Measurements from ENCODE around the gene SENP2. TPM values are rescaled to one million over a fixed set of nuclear protein-coding genes. Genes with fewer than 3 reads are reported as not detected.

Gene SENP2
- total and polyA plus RNA-seq, 9 of the 15 experiments (the other 6 are each of a cell fraction or from before 2014, with no cell fraction given) = 11.8 to 67.1 (median 41.1) TPM

DNA sequence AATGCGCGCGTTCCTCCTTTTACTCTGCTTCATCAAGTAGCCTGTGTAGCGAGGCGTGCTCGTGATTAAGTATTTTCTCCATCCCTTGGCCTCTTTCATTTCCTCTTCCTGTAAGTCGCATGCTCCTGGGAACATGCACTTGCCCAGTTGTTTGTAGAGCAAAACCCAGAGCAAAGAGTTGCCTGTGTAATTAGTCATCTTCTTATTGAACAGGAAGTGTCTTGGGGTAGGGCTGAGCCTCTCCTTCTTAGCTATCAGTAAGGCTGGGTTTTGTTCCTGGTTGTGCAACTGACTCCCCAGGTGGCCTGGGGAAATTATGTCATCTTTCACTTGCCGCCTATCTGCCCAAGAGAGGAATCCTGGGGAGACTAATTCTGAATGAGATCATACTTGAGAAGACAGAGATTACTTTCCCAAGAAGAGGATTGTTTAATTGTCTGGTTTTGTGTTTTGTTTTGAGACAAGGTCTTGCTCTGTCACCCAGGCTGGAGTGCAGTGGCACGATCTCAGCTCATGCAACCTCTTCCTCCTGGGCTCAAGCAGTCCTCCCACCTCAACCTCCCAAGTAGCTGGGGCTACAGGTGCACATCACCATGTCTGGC lies 48.6 kb upstream of the SENP2 start (continued):
- TF ChIP-seq, protein P1, sequence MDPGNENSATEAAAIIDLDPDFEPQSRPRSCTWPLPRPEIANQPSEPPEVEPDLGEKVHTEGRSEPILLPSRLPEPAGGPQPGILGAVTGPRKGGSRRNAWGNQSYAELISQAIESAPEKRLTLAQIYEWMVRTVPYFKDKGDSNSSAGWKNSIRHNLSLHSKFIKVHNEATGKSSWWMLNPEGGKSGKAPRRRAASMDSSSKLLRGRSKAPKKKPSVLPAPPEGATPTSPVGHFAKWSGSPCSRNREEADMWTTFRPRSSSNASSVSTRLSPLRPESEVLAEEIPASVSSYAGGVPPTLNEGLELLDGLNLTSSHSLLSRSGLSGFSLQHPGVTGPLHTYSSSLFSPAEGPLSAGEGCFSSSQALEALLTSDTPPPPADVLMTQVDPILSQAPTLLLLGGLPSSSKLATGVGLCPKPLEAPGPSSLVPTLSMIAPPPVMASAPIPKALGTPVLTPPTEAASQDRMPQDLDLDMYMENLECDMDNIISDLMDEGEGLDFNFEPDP (CRISPR knock-in tag; IDR thresholded peaks at IDR 0.05) = no peak
- TF ChIP-seq, protein P2, sequence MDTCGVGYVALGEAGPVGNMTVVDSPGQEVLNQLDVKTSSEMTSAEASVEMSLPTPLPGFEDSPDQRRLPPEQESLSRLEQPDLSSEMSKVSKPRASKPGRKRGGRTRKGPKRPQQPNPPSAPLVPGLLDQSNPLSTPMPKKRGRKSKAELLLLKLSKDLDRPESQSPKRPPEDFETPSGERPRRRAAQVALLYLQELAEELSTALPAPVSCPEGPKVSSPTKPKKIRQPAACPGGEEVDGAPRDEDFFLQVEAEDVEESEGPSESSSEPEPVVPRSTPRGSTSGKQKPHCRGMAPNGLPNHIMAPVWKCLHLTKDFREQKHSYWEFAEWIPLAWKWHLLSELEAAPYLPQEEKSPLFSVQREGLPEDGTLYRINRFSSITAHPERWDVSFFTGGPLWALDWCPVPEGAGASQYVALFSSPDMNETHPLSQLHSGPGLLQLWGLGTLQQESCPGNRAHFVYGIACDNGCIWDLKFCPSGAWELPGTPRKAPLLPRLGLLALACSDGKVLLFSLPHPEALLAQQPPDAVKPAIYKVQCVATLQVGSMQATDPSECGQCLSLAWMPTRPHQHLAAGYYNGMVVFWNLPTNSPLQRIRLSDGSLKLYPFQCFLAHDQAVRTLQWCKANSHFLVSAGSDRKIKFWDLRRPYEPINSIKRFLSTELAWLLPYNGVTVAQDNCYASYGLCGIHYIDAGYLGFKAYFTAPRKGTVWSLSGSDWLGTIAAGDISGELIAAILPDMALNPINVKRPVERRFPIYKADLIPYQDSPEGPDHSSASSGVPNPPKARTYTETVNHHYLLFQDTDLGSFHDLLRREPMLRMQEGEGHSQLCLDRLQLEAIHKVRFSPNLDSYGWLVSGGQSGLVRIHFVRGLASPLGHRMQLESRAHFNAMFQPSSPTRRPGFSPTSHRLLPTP (IDR thresholded peaks at IDR 0.05; ENCODE audit: borderline replicate concordance, extremely low read depth, insufficient read length) = no peak
- TF ChIP-seq MTA3 (IDR thresholded peaks at IDR 0.05; ENCODE audit: borderline replicate concordance) = no peak
- TF ChIP-seq, protein P3, sequence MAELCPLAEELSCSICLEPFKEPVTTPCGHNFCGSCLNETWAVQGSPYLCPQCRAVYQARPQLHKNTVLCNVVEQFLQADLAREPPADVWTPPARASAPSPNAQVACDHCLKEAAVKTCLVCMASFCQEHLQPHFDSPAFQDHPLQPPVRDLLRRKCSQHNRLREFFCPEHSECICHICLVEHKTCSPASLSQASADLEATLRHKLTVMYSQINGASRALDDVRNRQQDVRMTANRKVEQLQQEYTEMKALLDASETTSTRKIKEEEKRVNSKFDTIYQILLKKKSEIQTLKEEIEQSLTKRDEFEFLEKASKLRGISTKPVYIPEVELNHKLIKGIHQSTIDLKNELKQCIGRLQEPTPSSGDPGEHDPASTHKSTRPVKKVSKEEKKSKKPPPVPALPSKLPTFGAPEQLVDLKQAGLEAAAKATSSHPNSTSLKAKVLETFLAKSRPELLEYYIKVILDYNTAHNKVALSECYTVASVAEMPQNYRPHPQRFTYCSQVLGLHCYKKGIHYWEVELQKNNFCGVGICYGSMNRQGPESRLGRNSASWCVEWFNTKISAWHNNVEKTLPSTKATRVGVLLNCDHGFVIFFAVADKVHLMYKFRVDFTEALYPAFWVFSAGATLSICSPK (IDR thresholded peaks at IDR 0.05; ENCODE audit: borderline replicate concordance) = no peak
- no peak for TF ChIP-seq ZNF239 (CRISPR knock-in tag; IDR thresholded peaks at IDR 0.05)
- TF ChIP-seq NCOA6 (IDR thresholded peaks at IDR 0.05) = no peak
- TF ChIP-seq ZNF444 (CRISPR knock-in tag; IDR thresholded peaks at IDR 0.05) = no peak
- TF ChIP-seq SP1 (CRISPR knock-in tag; IDR thresholded peaks at IDR 0.05) = no peak
- TF ChIP-seq, protein P4, sequence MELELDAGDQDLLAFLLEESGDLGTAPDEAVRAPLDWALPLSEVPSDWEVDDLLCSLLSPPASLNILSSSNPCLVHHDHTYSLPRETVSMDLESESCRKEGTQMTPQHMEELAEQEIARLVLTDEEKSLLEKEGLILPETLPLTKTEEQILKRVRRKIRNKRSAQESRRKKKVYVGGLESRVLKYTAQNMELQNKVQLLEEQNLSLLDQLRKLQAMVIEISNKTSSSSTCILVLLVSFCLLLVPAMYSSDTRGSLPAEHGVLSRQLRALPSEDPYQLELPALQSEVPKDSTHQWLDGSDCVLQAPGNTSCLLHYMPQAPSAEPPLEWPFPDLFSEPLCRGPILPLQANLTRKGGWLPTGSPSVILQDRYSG (tag; conservative IDR thresholded peaks at IDR 0.05; ENCODE audit: low read depth) = 0 out of 2 replicates have a peak, but pooled peaks have one; percentile 29
- no peak for TF ChIP-seq E2F8 (IDR thresholded peaks at IDR 0.05; ENCODE audit: low read depth, partially characterized antibody)
- TF ChIP-seq, protein P5, sequence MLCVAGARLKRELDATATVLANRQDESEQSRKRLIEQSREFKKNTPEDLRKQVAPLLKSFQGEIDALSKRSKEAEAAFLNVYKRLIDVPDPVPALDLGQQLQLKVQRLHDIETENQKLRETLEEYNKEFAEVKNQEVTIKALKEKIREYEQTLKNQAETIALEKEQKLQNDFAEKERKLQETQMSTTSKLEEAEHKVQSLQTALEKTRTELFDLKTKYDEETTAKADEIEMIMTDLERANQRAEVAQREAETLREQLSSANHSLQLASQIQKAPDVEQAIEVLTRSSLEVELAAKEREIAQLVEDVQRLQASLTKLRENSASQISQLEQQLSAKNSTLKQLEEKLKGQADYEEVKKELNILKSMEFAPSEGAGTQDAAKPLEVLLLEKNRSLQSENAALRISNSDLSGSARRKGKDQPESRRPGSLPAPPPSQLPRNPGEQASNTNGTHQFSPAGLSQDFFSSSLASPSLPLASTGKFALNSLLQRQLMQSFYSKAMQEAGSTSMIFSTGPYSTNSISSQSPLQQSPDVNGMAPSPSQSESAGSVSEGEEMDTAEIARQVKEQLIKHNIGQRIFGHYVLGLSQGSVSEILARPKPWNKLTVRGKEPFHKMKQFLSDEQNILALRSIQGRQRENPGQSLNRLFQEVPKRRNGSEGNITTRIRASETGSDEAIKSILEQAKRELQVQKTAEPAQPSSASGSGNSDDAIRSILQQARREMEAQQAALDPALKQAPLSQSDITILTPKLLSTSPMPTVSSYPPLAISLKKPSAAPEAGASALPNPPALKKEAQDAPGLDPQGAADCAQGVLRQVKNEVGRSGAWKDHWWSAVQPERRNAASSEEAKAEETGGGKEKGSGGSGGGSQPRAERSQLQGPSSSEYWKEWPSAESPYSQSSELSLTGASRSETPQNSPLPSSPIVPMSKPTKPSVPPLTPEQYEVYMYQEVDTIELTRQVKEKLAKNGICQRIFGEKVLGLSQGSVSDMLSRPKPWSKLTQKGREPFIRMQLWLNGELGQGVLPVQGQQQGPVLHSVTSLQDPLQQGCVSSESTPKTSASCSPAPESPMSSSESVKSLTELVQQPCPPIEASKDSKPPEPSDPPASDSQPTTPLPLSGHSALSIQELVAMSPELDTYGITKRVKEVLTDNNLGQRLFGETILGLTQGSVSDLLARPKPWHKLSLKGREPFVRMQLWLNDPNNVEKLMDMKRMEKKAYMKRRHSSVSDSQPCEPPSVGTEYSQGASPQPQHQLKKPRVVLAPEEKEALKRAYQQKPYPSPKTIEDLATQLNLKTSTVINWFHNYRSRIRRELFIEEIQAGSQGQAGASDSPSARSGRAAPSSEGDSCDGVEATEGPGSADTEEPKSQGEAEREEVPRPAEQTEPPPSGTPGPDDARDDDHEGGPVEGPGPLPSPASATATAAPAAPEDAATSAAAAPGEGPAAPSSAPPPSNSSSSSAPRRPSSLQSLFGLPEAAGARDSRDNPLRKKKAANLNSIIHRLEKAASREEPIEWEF (CRISPR knock-in tag; IDR thresholded peaks at IDR 0.05) = no peak
